WTC11 (cell line): ENCODE measurements around the gene GALNT17.

Source experiments
- IRF2 ChIP-seq: sonication (generic); formaldehyde crosslinking; IDR thresholded peaks from 2 replicates; pipeline ENCODE4 v1.8.0; 2022; ENCODE audit warnings: low read depth, missing genetic modification reagents, borderline replicate concordance
- JUN ChIP-seq: sonication (generic); formaldehyde crosslinking; IDR thresholded peaks from 2 replicates; pipeline ENCODE4 v1.8.0; 2023; ENCODE audit warnings: mild to moderate bottlenecking, missing genetic modification reagents
- MAX ChIP-seq: sonication (generic); formaldehyde crosslinking; IDR thresholded peaks from 2 replicates; pipeline ENCODE4 v1.8.0; 2022; ENCODE audit warnings: mild to moderate bottlenecking, missing genetic modification reagents
- RELA ChIP-seq: sonication (generic); formaldehyde crosslinking; IDR thresholded peaks from 2 replicates; pipeline ENCODE4 v1.8.1; 2022; ENCODE audit warnings: missing genetic modification reagents, mild to moderate bottlenecking, borderline replicate concordance
- ZNF121 ChIP-seq: sonication (generic); formaldehyde crosslinking; IDR thresholded peaks from 2 replicates; pipeline ENCODE4 v1.8.0; 2023; ENCODE audit warnings: missing genetic modification reagents
- TF ChIP-seq, protein P1 (sequence below): fragments of 200-600 bp; IDR thresholded peaks from 2 replicates; pipeline ENCODE4 v1.8.0; 2022; ENCODE audit warnings: antibody characterized with exemption

DNA sequence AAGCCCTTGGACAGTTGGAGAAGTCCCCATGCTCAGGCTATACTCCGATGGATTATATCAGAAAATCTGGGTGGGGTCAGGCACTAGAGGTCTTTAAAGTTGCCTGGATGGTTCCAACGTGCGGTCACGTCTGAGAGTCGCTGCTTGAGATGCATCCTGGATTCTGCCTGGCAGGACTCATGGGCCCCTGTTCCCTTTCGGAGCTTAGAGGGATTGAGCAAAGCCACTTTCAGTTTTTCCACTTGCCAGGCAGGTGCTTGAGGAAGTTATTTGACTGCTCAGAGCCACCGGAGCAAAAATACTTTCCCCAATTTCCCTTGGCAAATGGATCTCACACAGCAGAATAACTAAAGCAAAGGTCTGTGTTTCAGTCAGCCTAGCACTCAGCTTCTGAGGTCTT lies 129.1 kb downstream of the GALNT17 start:
- TF ChIP-seq, protein P1, sequence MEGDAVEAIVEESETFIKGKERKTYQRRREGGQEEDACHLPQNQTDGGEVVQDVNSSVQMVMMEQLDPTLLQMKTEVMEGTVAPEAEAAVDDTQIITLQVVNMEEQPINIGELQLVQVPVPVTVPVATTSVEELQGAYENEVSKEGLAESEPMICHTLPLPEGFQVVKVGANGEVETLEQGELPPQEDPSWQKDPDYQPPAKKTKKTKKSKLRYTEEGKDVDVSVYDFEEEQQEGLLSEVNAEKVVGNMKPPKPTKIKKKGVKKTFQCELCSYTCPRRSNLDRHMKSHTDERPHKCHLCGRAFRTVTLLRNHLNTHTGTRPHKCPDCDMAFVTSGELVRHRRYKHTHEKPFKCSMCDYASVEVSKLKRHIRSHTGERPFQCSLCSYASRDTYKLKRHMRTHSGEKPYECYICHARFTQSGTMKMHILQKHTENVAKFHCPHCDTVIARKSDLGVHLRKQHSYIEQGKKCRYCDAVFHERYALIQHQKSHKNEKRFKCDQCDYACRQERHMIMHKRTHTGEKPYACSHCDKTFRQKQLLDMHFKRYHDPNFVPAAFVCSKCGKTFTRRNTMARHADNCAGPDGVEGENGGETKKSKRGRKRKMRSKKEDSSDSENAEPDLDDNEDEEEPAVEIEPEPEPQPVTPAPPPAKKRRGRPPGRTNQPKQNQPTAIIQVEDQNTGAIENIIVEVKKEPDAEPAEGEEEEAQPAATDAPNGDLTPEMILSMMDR: no peak
- no peak for TF ChIP-seq JUN (CRISPR knock-in tag)
- TF ChIP-seq ZNF121: no peak
- no peak for TF ChIP-seq MAX (CRISPR knock-in tag)
- TF ChIP-seq RELA (CRISPR knock-in tag): no peak
- no peak for TF ChIP-seq IRF2 (CRISPR knock-in tag)
